Breast epithelium (tissue), 3 donors: Measurements from ENCODE around the gene RASAL1.

Experiments used
- POLR2A ChIP-seq: fragments of 450-650 bp; IDR thresholded peaks from one replicate; pipeline ENCODE4 v1.6.1; 2016; ENCODE audit warnings: antibody characterized with exemption, mild to moderate bottlenecking, moderate library complexity
- TF ChIP-seq, protein P1 (sequence below), 3 donors: fragments of 450-650 bp; IDR thresholded peaks; one replicate each; pipeline ENCODE4 v1.5.1; 2016 to 2017; ENCODE audit warnings: antibody characterized with exemption in 3 of 3, mild to moderate bottlenecking in 3 of 3, moderate library complexity in 3 of 3

- no peak for TF ChIP-seq POLR2A
- TF ChIP-seq, protein P1, sequence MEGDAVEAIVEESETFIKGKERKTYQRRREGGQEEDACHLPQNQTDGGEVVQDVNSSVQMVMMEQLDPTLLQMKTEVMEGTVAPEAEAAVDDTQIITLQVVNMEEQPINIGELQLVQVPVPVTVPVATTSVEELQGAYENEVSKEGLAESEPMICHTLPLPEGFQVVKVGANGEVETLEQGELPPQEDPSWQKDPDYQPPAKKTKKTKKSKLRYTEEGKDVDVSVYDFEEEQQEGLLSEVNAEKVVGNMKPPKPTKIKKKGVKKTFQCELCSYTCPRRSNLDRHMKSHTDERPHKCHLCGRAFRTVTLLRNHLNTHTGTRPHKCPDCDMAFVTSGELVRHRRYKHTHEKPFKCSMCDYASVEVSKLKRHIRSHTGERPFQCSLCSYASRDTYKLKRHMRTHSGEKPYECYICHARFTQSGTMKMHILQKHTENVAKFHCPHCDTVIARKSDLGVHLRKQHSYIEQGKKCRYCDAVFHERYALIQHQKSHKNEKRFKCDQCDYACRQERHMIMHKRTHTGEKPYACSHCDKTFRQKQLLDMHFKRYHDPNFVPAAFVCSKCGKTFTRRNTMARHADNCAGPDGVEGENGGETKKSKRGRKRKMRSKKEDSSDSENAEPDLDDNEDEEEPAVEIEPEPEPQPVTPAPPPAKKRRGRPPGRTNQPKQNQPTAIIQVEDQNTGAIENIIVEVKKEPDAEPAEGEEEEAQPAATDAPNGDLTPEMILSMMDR (IDR thresholded peaks at IDR 0.05), result no peak
These were observed 22.2 kb downstream of the RASAL1 start for GRCh38 chr12:113113397-113113796.
